CD4-positive, alpha-beta memory T cell (primary cell): ENCODE measurements around the gene HDGFL1. TPM values are rescaled to one million over a fixed set of nuclear protein-coding genes. Genes with fewer than 3 reads are reported as not detected.

Source experiments
- CTCF ChIA-PET: fragments of 350-600 bp; sonication (Branson Sonifier 250); formaldehyde crosslinking; loops from one replicate; lab custom pipeline; 2021; ENCODE audit warnings: inconsistent platforms; ENCODE audit not compliant: partially characterized antibody; lab: Charles Lee
- POLR2A ChIA-PET: fragments of 350-600 bp; sonication (Branson Sonifier 250); formaldehyde crosslinking; loops from one replicate; lab custom pipeline; 2021; ENCODE audit not compliant: partially characterized antibody; lab: Charles Lee
- DNase-seq, 5 donors: peaks; one replicate each; pipeline versions ENCODE4 v3.0.0 to v3.0.0-alpha.2; 2020 to 2022; ENCODE audit warnings: mixed read lengths in 1 of 5
- H3K27ac ChIP-seq: one replicate; pipeline ENCODE4 v1.7.0; 2013; ENCODE audit warnings: low read depth, low read length
- H3K27me3 ChIP-seq: 2 replicates; pipeline ENCODE4 v1.7.0; 2013; ENCODE audit warnings: mild to moderate bottlenecking, low read length, moderate library complexity; ENCODE audit not compliant: insufficient read depth
- H3K36me3 ChIP-seq: 2 replicates; pipeline ENCODE4 v1.7.0; 2013; ENCODE audit warnings: mild to moderate bottlenecking, low read length, moderate library complexity; ENCODE audit not compliant: insufficient read depth
- H3K4me1 ChIP-seq: 2 replicates; pipeline ENCODE4 v1.7.0; 2013; ENCODE audit warnings: mild to moderate bottlenecking, low read length, moderate library complexity; ENCODE audit not compliant: insufficient read depth
- H3K4me3 ChIP-seq, 2 donors: one replicate each; pipeline ENCODE4 v1.7.0; 2013; ENCODE audit warnings: low read length in 2 of 2, mild to moderate bottlenecking in 1 of 2
- H3K9me3 ChIP-seq, 2 donors: one replicate each; pipeline ENCODE4 v1.7.0; 2013; ENCODE audit warnings: low read length in 2 of 2, control low read depth in 1 of 2; ENCODE audit not compliant: control insufficient read depth in 1 of 2
- H3K27ac Mint-ChIP-seq, 7 donors: one replicate each; pipeline ENCODE4 v1.8.0; 2020 to 2021; ENCODE audit warnings: mixed read lengths in 7 of 7, mild to moderate bottlenecking in 6 of 7, inconsistent platforms in 3 of 7, moderate library complexity in 3 of 7
- H3K27me3 Mint-ChIP-seq, 2 donors: one replicate each; pipeline ENCODE4 v1.8.0; 2020 to 2021; ENCODE audit warnings: mixed read lengths in 2 of 2
- H3K36me3 Mint-ChIP-seq, 2 donors: one replicate each; pipeline ENCODE4 v1.8.0; 2020 to 2021; ENCODE audit warnings: mixed read lengths in 2 of 2, inconsistent platforms in 1 of 2, mild to moderate bottlenecking in 1 of 2
- H3K4me1 Mint-ChIP-seq, 4 donors: one replicate each; pipeline ENCODE4 v1.8.0; 2020 to 2021; ENCODE audit warnings: mixed read lengths in 4 of 4, mild to moderate bottlenecking in 1 of 4
- H3K4me3 Mint-ChIP-seq, 8 donors: one replicate each; pipeline ENCODE4 v1.8.0; 2020 to 2021; ENCODE audit warnings: mixed read lengths in 8 of 8, mild to moderate bottlenecking in 7 of 8, moderate library complexity in 6 of 8, inconsistent platforms in 3 of 8
- H3K9me3 Mint-ChIP-seq, 8 donors: one replicate each; pipeline ENCODE4 v1.8.0; 2020 to 2021; ENCODE audit warnings: mixed read lengths in 8 of 8, mild to moderate bottlenecking in 5 of 8, inconsistent platforms in 3 of 8, moderate library complexity in 1 of 8
- intact Hi-C: fragments of 100-400 bp; cut with micrococcal nuclease; formaldehyde crosslinking; loops from one replicate; pipeline ENCODE4 v1.15.1; 2023
- polyA plus RNA-seq, 2 donors: library from polyadenylated mRNA; unstranded; fragments of 300-500 nt; fragmentation: Illumina TruSeq; gene quantifications; one replicate each; pipeline ENCODE4 v1.2.3, GENCODE V29; 2021
- total RNA-seq, 2 experiments: library from RNA; stranded (reverse); gene quantifications; one replicate each; pipeline ENCODE4 v1.2.3, GENCODE V29; 2021

Gene HDGFL1
- total and polyA plus RNA-seq, 4 experiments from 2014 or later, result not detected

- Histone ChIP-seq H3K4me1 (no peaks in the 10 kb centered on the region), H3K27me3 (no peaks in the 10 kb centered on the region), H3K36me3 (no peaks in the 10 kb centered on the region), H3K27ac (no peak overlapping the region), H3K9me3 (no peaks in the 10 kb centered on the region), H3K4me3 (no peak overlapping the region)
- H3K4me1 Mint-ChIP-seq, result no peaks in the 10 kb centered on the region
- intact Hi-C loops, result no loop called here
- H3K27me3 Mint-ChIP-seq, result no peaks in the 10 kb centered on the region
- no peaks in the 10 kb centered on the region for H3K36me3 Mint-ChIP-seq
- no peak overlapping the region for H3K27ac Mint-ChIP-seq
- peaks cover 0 to 2% (median 0%) of the 10 kb centered on the region in 8 donors for H3K9me3 Mint-ChIP-seq
- H3K4me3 Mint-ChIP-seq, result no peak overlapping the region
- POLR2A ChIA-PET, result no interaction called here
- no peak for DNase-seq
- CTCF ChIA-PET, result no interaction called here
These were observed 24.3 kb upstream of the HDGFL1 start for GRCh38 chr6:22545051-22545450.

DNA sequence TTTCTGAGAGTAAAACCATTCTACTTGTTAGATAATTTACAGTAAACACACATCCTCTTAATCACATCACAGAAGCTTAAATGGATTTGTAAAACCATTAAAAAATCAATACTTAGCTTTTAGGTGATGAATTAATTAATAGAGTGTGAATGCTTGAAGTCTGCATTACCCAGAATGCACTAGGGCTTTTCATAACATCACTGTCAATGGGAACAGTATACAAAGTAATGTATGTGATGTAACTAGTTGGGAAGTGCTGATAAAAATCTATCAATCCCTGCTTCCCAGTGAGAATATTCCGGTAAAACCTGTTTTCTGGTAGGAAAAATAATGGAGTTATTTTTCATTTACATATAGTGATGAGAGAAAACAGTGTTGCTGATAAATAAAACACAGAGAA, 23.1 kb upstream of the HDGFL1 start:
- intact Hi-C loops, result no loop called here
- no peaks in the 10 kb centered on the region for H3K4me1 Mint-ChIP-seq
- no peaks in the 10 kb centered on the region for H3K36me3 Mint-ChIP-seq
- Histone ChIP-seq H3K9me3 (no peaks in the 10 kb centered on the region), H3K4me3 (no peak overlapping the region), H3K4me1 (no peaks in the 10 kb centered on the region), H3K27me3 (no peaks in the 10 kb centered on the region), H3K36me3 (no peaks in the 10 kb centered on the region), H3K27ac (no peak overlapping the region)
- CTCF ChIA-PET, result no interaction called here
- POLR2A ChIA-PET, result no interaction called here
- H3K27me3 Mint-ChIP-seq, result no peaks in the 10 kb centered on the region
- DNase-seq, result no peak
- H3K27ac Mint-ChIP-seq, result no peak overlapping the region
- peaks cover 0 to 2% (median 0%) of the 10 kb centered on the region in 8 donors for H3K9me3 Mint-ChIP-seq
- H3K4me3 Mint-ChIP-seq, result no peak overlapping the region

DNA sequence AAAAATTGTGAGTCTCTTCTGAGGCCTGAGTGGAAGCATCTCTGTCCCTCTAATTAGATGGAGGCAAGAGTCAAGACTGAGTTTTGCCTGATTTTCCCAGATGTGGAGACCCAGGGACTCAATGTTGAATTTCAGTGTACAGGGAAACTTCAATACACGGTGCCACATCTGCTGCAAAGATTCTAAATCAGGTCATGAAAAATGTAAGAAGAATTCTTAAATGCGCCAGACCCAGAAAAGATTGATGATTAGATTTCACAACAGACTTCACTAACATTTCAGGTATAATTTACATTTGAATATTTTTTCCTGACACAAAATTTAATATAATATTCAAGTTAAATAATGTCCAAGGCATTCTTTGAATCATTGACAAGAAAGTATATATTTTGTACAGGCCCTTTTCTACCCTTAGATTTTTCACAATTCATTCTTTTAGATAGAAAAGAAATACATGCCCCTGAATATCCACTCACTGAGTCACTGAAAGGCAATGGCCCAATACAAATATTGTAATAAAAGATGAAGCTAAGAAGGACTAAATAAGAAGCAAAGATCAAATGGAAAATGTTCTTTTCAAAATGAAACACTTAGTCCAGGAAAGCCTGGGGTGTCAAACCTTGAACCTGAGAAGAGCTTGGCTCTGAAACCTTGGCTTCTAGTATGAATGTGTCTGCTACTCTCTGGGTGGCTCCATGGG, 18.2 kb upstream of the HDGFL1 start:
- H3K27me3 Mint-ChIP-seq, result no peaks in the 10 kb centered on the region
- H3K4me1 Mint-ChIP-seq, result no peaks in the 10 kb centered on the region

DNA sequence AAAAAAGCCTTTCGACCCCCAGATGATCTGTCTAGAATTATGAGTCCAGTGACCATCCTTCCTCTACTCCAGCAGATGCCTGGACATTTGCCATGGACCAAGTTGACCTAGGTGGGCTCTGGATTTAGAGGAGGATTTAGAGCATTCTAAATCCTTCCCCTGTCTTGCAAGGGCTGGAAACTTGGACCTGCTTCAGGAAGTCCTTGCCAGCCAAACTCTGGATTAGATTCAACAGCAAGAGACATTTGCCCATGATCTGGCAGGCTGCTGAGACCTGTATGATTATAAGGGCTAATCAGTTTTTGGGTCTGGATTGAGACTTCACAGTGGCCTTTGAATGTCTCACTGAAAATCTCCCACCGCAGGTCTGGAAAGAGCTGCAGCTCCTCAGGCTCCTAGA, 13.1 kb upstream of the HDGFL1 start:
- Mint-ChIP-seq H3K4me3 (no peak overlapping the region), H3K27ac (no peak overlapping the region), H3K4me1 (no peaks in the 10 kb centered on the region), H3K9me3 (peaks cover 0 to 5% (median 0%) of the 10 kb centered on the region in 8 donors), H3K27me3 (no peaks in the 10 kb centered on the region), H3K36me3 (no peaks in the 10 kb centered on the region)
- ChIA-PET POLR2A (no interaction called here), CTCF (no interaction called here)
- H3K9me3 ChIP-seq, result no peaks in the 10 kb centered on the region
- H3K27me3 ChIP-seq, result no peaks in the 10 kb centered on the region
- intact Hi-C loops, result no loop called here
- no peak overlapping the region for H3K4me3 ChIP-seq
- H3K27ac ChIP-seq, result no peak overlapping the region
- no peaks in the 10 kb centered on the region for H3K4me1 ChIP-seq
- no peak for DNase-seq
- no peaks in the 10 kb centered on the region for H3K36me3 ChIP-seq

More for the DNA sequence above, 18.2 kb upstream of the HDGFL1 start:
- Mint-ChIP-seq H3K27ac (no peak overlapping the region), H3K4me3 (no peak overlapping the region), H3K9me3 (peaks cover 0 to 4% (median 0%) of the 10 kb centered on the region in 8 donors), H3K36me3 (no peaks in the 10 kb centered on the region)
- DNase-seq, result no peak
- H3K27me3 ChIP-seq, result no peaks in the 10 kb centered on the region
- CTCF ChIA-PET, result no interaction called here
- no peak overlapping the region for H3K27ac ChIP-seq
- H3K4me3 ChIP-seq, result no peak overlapping the region
- no peaks in the 10 kb centered on the region for H3K4me1 ChIP-seq
- intact Hi-C loops, result no loop called here
- no peaks in the 10 kb centered on the region for H3K36me3 ChIP-seq
- H3K9me3 ChIP-seq, result no peaks in the 10 kb centered on the region
- POLR2A ChIA-PET, result no interaction called here

- ChIA-PET POLR2A (no interaction called here), CTCF (no interaction called here)
- Histone ChIP-seq H3K9me3 (no peaks in the 10 kb centered on the region), H3K27me3 (no peaks in the 10 kb centered on the region), H3K4me1 (no peaks in the 10 kb centered on the region), H3K27ac (no peak overlapping the region), H3K36me3 (no peaks in the 10 kb centered on the region), H3K4me3 (no peak overlapping the region)
- no peaks in the 10 kb centered on the region for H3K4me1 Mint-ChIP-seq
- H3K36me3 Mint-ChIP-seq, result no peaks in the 10 kb centered on the region
- H3K27ac Mint-ChIP-seq, result no peak overlapping the region
- H3K4me3 Mint-ChIP-seq, result no peak overlapping the region
- H3K27me3 Mint-ChIP-seq, result no peaks in the 10 kb centered on the region
- intact Hi-C loops, result no loop called here
- no peak for DNase-seq
- H3K9me3 Mint-ChIP-seq, result peaks cover 0 to 5% (median 0%) of the 10 kb centered on the region in 8 donors
These were observed 12.4 kb upstream of the HDGFL1 start for GRCh38 chr6:22557007-22557406.

DNA sequence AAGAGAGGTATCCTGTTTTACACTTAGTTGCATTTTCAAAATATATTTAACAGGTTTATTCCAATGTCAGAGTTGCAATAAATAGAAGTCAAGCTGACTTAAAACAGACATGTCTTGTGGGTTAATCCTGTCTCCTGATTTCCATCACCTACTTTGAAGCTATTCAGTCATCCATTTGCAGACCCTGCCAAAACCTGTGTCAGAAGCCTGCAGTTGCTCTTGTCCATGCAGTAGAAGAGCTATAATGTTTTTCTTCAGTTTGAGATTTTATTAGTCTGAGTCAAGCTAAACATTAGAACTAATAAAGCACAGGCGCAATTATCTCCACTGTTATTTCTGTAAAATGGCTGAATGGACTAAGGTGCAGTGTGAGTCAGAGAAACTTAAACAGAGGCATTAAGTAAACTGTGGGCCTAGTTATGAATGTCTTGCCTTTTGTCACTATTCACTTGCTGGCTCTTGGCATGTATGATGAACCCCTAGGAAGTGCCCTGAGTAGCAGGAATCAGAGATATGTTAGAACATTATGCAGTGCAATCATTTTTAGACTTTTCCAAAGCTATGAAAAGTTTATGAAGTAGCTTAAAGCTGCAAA, 11.0 kb upstream of the HDGFL1 start:
- POLR2A ChIA-PET, result no interaction called here
- DNase-seq, result no peak
- Mint-ChIP-seq H3K36me3 (no peaks in the 10 kb centered on the region), H3K4me3 (no peak overlapping the region), H3K27ac (no peak overlapping the region), H3K27me3 (no peaks in the 10 kb centered on the region), H3K9me3 (peaks cover 0 to 7% (median 0%) of the 10 kb centered on the region in 8 donors), H3K4me1 (no peaks in the 10 kb centered on the region)
- Histone ChIP-seq H3K4me1 (no peaks in the 10 kb centered on the region), H3K4me3 (no peak overlapping the region), H3K27me3 (no peaks in the 10 kb centered on the region), H3K9me3 (no peaks in the 10 kb centered on the region), H3K27ac (no peak overlapping the region), H3K36me3 (no peaks in the 10 kb centered on the region)
- CTCF ChIA-PET, result no interaction called here
- intact Hi-C loops, result no loop called here

- Mint-ChIP-seq H3K4me1 (no peaks in the 10 kb centered on the region), H3K27ac (no peak overlapping the region), H3K36me3 (peaks cover 0 to 1% of the 10 kb centered on the region in 2 donors), H3K27me3 (no peaks in the 10 kb centered on the region), H3K4me3 (no peak overlapping the region), H3K9me3 (peaks cover 0 to 20% (median 5%) of the 10 kb centered on the region in 8 donors)
- Histone ChIP-seq H3K27me3 (no peaks in the 10 kb centered on the region), H3K9me3 (no peaks in the 10 kb centered on the region), H3K4me1 (no peaks in the 10 kb centered on the region), H3K27ac (no peak overlapping the region), H3K4me3 (no peak overlapping the region), H3K36me3 (no peaks in the 10 kb centered on the region)
- POLR2A ChIA-PET, result no interaction called here
- intact Hi-C loops, result no loop called here
- CTCF ChIA-PET, result no interaction called here
- DNase-seq, result no peak
These were observed 512 bp upstream of the HDGFL1 start for GRCh38 chr6:22568854-22569253.
